Liver (tissue), 9 donors: ENCODE results near the gene C3orf80. TPM values are rescaled to one million over a fixed set of nuclear protein-coding genes. Genes with fewer than 3 reads are reported as not detected.

ENCODE experiments used
- DNase-seq: peaks from one replicate; pipeline ENCODE4 v3.0.0-alpha.2; 2017; ENCODE audit warnings: low spot score
- H3K27ac ChIP-seq, 2 donors: one replicate each; pipeline ENCODE4 v1.7.0; 2013; ENCODE audit warnings: inconsistent platforms in 2 of 2, low read length in 2 of 2, control low read depth in 1 of 2, low read depth in 1 of 2, mild to moderate bottlenecking in 1 of 2
- H3K27me3 ChIP-seq, 4 donors: one replicate each; pipeline versions ENCODE4 v1.6.1 to v1.7.0; 2013; ENCODE audit warnings: low read length in 3 of 4, inconsistent platforms in 1 of 4, mild to moderate bottlenecking in 1 of 4, moderate library complexity in 1 of 4; ENCODE audit not compliant: control insufficient read depth in 4 of 4, insufficient read depth in 4 of 4
- H3K36me3 ChIP-seq, 4 donors: one replicate each; pipeline versions ENCODE4 v1.6.1 to v1.7.0; 2013; ENCODE audit warnings: low read length in 3 of 4, mild to moderate bottlenecking in 3 of 4, low read depth in 1 of 4, moderate library complexity in 1 of 4; ENCODE audit not compliant: control insufficient read depth in 4 of 4, insufficient read depth in 3 of 4
- H3K4me1 ChIP-seq, 4 donors: one replicate each; pipeline versions ENCODE4 v1.6.1 to v1.7.0; 2013; ENCODE audit warnings: low read length in 3 of 4, mild to moderate bottlenecking in 3 of 4, moderate library complexity in 1 of 4; ENCODE audit not compliant: control insufficient read depth in 4 of 4, insufficient read depth in 4 of 4
- H3K4me3 ChIP-seq, 3 donors: one replicate each; pipeline versions ENCODE4 v1.6.1 to v1.7.0; 2013; ENCODE audit warnings: low read length in 3 of 3, control low read depth in 1 of 3, low read depth in 1 of 3, mild to moderate bottlenecking in 1 of 3
- H3K9ac ChIP-seq, 2 donors: one replicate each; pipeline ENCODE4 v1.7.0; 2013; ENCODE audit warnings: low read length in 2 of 2, mild to moderate bottlenecking in 2 of 2, moderate library complexity in 2 of 2, control low read depth in 1 of 2, low read depth in 1 of 2
- H3K9me3 ChIP-seq, 4 donors: one replicate each; pipeline versions ENCODE4 v1.6.1 to v1.7.0; 2013; ENCODE audit warnings: low read length in 3 of 4; ENCODE audit not compliant: control insufficient read depth in 4 of 4
- FOXA1 ChIP-seq: IDR thresholded peaks from 2 replicates; pipeline ENCODE4 v1.6.1; 2016; ENCODE audit warnings: antibody characterized with exemption
- FOXA2 ChIP-seq: IDR thresholded peaks from 2 replicates; pipeline ENCODE4 v1.6.1; 2016; ENCODE audit warnings: antibody characterized with exemption
- GABPA ChIP-seq, 2 donors: IDR thresholded peaks in 1 of 2; conservative IDR thresholded peaks in 1 of 2; 2 replicates each; pipeline ENCODE4 v1.6.1; 2016; ENCODE audit warnings: antibody characterized with exemption in 2 of 2, mild to moderate bottlenecking in 1 of 2, moderate library complexity in 1 of 2
- JUND ChIP-seq, 2 donors: IDR thresholded peaks; 2 replicates each; pipeline ENCODE4 v1.6.1; 2016; ENCODE audit warnings: antibody characterized with exemption in 2 of 2
- NR2F2 ChIP-seq: IDR thresholded peaks from 2 replicates; pipeline ENCODE4 v1.6.1; 2016; ENCODE audit warnings: antibody characterized with exemption
- RAD21 ChIP-seq, 2 donors: IDR thresholded peaks; 2 replicates each; pipeline ENCODE4 v1.6.1; 2016; ENCODE audit warnings: antibody characterized with exemption in 2 of 2, mild to moderate bottlenecking in 2 of 2
- RXRA ChIP-seq, 2 donors: IDR thresholded peaks; 2 replicates each; pipeline ENCODE4 v1.6.1; 2017 to 2018; ENCODE audit warnings: antibody characterized with exemption in 2 of 2, mild to moderate bottlenecking in 1 of 2
- SP1 ChIP-seq: IDR thresholded peaks from 2 replicates; pipeline ENCODE4 v1.6.1; 2018; ENCODE audit warnings: antibody characterized with exemption, mild to moderate bottlenecking
- TAF1 ChIP-seq: conservative IDR thresholded peaks from 2 replicates; pipeline ENCODE4 v1.6.1; 2016; ENCODE audit warnings: antibody characterized with exemption, mild to moderate bottlenecking
- YY1 ChIP-seq: IDR thresholded peaks from 2 replicates; pipeline ENCODE4 v1.6.1; 2016; ENCODE audit warnings: antibody characterized with exemption, mild to moderate bottlenecking
- WGBS: extraction: QIAGEN DNeasy Blood & Tissue Kit; methylation state at CpG from one replicate; pipeline ENCODE4 v1.1.7; 2013; 5-methylcytosine and 5-hydroxymethylcytosine counted together
- polyA plus RNA-seq, 2 donors: library from polyadenylated mRNA; stranded (reverse) in 1 of 2; unstranded in 1 of 2; fragments of 200-250 nt in 1 of 2; fragments of >200 nt in 1 of 2; fragmentation: Nextera tagmentation in 1 of 2; extraction: Ambion mirVana in 1 of 2; gene quantifications; one replicate each; pipeline versions ENCODE4 v1.2.1 to v1.2.3, GENCODE V29; 2013 to 2015
- total RNA-seq, 2 donors: library from RNA; depleted of rRNA; stranded (reverse); fragments of >200 nt; gene quantifications; one replicate each; pipeline ENCODE4 v1.2.3, GENCODE V29; 2014
- TF ChIP-seq, protein P1 (sequence below): IDR thresholded peaks from 2 replicates; pipeline ENCODE4 v1.6.1; 2016; ENCODE audit warnings: antibody characterized with exemption, mild to moderate bottlenecking
- TF ChIP-seq, protein P2 (sequence below): IDR thresholded peaks from 2 replicates; pipeline ENCODE4 v1.6.1; 2016; ENCODE audit warnings: antibody characterized with exemption
- TF ChIP-seq, protein P3 (sequence below): fragments of 150-350 bp; IDR thresholded peaks from 2 replicates; pipeline ENCODE4 v1.5.1; 2017; ENCODE audit warnings: improper control_type of control experiment, low read depth, low read length; ENCODE audit not compliant: missing input control
- TF ChIP-seq, protein P4 (sequence below): IDR thresholded peaks from 2 replicates; pipeline ENCODE4 v1.6.1; 2016; ENCODE audit warnings: antibody characterized with exemption
- TF ChIP-seq, protein P5 (sequence below): IDR thresholded peaks from 2 replicates; pipeline ENCODE4 v1.6.1; 2016; ENCODE audit warnings: antibody characterized with exemption
- donor health status: healthy.
- donor health status: healthy.
- donor health status: healthy.
- donor health status: healthy.
- donor health status: healthy.

C3orf80 gene
- total and polyA plus RNA-seq, 4 donors = 0.46 to 1.4 (median 0.50) TPM

DNA sequence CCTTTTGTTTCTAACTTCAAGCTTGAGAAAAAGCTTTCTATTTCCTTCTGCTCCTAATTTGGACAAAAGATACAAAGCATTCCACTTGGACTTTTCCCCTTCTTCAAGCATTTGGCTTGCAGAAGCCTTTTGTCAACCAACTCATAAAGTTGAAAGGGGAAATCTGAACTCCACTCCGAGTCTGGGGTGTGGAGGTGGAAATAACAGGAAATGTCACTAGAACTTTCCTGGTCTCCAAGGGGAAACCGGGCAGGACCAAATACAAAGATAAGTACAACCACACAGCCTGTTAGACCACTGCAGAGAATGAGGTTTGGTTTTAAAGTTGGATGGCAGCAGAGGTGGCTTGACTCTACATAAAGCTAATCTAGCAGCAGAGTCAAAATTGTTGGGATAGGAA is 4.2 kb upstream of the C3orf80 start:
- DNase-seq = no peak
- no peak overlapping the region for H3K27ac ChIP-seq
- H3K4me3 ChIP-seq = no peak overlapping the region
- H3K9ac ChIP-seq = no peak overlapping the region
- peaks cover 5 to 16% (median 10%) of the 10 kb centered on the region in 4 donors for H3K4me1 ChIP-seq
- H3K9me3 ChIP-seq = no peaks in the 10 kb centered on the region
- no peak for TF ChIP-seq YY1
- no peak for TF ChIP-seq FOXA2
- TF ChIP-seq FOXA1 = no peak
- TF ChIP-seq, protein P1, sequence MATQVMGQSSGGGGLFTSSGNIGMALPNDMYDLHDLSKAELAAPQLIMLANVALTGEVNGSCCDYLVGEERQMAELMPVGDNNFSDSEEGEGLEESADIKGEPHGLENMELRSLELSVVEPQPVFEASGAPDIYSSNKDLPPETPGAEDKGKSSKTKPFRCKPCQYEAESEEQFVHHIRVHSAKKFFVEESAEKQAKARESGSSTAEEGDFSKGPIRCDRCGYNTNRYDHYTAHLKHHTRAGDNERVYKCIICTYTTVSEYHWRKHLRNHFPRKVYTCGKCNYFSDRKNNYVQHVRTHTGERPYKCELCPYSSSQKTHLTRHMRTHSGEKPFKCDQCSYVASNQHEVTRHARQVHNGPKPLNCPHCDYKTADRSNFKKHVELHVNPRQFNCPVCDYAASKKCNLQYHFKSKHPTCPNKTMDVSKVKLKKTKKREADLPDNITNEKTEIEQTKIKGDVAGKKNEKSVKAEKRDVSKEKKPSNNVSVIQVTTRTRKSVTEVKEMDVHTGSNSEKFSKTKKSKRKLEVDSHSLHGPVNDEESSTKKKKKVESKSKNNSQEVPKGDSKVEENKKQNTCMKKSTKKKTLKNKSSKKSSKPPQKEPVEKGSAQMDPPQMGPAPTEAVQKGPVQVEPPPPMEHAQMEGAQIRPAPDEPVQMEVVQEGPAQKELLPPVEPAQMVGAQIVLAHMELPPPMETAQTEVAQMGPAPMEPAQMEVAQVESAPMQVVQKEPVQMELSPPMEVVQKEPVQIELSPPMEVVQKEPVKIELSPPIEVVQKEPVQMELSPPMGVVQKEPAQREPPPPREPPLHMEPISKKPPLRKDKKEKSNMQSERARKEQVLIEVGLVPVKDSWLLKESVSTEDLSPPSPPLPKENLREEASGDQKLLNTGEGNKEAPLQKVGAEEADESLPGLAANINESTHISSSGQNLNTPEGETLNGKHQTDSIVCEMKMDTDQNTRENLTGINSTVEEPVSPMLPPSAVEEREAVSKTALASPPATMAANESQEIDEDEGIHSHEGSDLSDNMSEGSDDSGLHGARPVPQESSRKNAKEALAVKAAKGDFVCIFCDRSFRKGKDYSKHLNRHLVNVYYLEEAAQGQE = no peak
- TF ChIP-seq RXRA (IDR thresholded peaks at IDR 0.05) = no peak
- no peak for TF ChIP-seq SP1
- TF ChIP-seq, protein P2, sequence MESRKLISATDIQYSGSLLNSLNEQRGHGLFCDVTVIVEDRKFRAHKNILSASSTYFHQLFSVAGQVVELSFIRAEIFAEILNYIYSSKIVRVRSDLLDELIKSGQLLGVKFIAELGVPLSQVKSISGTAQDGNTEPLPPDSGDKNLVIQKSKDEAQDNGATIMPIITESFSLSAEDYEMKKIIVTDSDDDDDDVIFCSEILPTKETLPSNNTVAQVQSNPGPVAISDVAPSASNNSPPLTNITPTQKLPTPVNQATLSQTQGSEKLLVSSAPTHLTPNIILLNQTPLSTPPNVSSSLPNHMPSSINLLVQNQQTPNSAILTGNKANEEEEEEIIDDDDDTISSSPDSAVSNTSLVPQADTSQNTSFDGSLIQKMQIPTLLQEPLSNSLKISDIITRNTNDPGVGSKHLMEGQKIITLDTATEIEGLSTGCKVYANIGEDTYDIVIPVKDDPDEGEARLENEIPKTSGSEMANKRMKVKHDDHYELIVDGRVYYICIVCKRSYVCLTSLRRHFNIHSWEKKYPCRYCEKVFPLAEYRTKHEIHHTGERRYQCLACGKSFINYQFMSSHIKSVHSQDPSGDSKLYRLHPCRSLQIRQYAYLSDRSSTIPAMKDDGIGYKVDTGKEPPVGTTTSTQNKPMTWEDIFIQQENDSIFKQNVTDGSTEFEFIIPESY = no peak
- TF ChIP-seq, protein P3, sequence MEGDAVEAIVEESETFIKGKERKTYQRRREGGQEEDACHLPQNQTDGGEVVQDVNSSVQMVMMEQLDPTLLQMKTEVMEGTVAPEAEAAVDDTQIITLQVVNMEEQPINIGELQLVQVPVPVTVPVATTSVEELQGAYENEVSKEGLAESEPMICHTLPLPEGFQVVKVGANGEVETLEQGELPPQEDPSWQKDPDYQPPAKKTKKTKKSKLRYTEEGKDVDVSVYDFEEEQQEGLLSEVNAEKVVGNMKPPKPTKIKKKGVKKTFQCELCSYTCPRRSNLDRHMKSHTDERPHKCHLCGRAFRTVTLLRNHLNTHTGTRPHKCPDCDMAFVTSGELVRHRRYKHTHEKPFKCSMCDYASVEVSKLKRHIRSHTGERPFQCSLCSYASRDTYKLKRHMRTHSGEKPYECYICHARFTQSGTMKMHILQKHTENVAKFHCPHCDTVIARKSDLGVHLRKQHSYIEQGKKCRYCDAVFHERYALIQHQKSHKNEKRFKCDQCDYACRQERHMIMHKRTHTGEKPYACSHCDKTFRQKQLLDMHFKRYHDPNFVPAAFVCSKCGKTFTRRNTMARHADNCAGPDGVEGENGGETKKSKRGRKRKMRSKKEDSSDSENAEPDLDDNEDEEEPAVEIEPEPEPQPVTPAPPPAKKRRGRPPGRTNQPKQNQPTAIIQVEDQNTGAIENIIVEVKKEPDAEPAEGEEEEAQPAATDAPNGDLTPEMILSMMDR = no peak
- TF ChIP-seq NR2F2 = no peak
- TF ChIP-seq GABPA (IDR thresholded peaks at IDR 0.05 in 1 of 2, conservative IDR thresholded peaks at IDR 0.05 in 1 of 2) = no peak
- no peak for TF ChIP-seq TAF1
- no peak for TF ChIP-seq RAD21 (IDR thresholded peaks at IDR 0.05)
- TF ChIP-seq, protein P4, sequence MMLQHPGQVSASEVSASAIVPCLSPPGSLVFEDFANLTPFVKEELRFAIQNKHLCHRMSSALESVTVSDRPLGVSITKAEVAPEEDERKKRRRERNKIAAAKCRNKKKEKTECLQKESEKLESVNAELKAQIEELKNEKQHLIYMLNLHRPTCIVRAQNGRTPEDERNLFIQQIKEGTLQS = no peak
- TF ChIP-seq, protein P5, sequence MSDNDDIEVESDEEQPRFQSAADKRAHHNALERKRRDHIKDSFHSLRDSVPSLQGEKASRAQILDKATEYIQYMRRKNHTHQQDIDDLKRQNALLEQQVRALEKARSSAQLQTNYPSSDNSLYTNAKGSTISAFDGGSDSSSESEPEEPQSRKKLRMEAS = no peak
- no peak for TF ChIP-seq JUND (IDR thresholded peaks at IDR 0.05)
- H3K36me3 ChIP-seq = no peaks in the 10 kb centered on the region
- peaks cover 0 to 4% (median 0%) of the 10 kb centered on the region in 4 donors for H3K27me3 ChIP-seq
- WGBS = 52% methylated on average over 2 of the region's 2 CpGs

DNA sequence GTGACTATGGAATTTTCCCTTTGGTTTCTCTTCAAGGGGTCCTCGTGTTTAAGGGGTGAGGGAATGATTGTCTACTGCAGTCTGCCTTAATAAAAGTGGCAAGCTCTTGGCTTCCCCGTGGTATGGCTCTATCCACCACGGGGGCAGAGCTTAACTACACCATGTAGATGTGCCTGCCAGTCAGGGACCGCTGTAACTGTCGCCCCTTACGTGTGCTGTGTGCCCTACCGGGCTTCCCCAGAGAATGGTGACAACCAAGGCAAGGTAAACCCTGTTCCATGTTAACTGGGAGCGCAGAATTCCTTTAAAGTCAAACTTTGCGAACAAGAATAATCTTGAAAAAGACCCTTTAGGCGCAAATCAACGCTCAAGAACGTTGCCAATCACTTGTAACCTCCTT is 966 bp upstream of the C3orf80 start:
- peaks cover 0 to 12% (median 1%) of the 10 kb centered on the region in 4 donors for H3K27me3 ChIP-seq
- WGBS = 22% methylated on average over 12 of the region's 12 CpGs
- no peak for TF ChIP-seq JUND (IDR thresholded peaks at IDR 0.05)
- TF ChIP-seq RAD21 (IDR thresholded peaks at IDR 0.05) = no peak
- TF ChIP-seq, protein P4 = no peak
- no peak for TF ChIP-seq TAF1
- no peak for TF ChIP-seq FOXA2
- H3K27ac ChIP-seq = no peak overlapping the region
- no peaks in the 10 kb centered on the region for H3K9me3 ChIP-seq
- H3K4me3 ChIP-seq = no peak overlapping the region
- no peak for DNase-seq
- no peaks in the 10 kb centered on the region for H3K36me3 ChIP-seq
- H3K9ac ChIP-seq = no peak overlapping the region
- H3K4me1 ChIP-seq = peaks cover 13 to 23% (median 17%) of the 10 kb centered on the region in 4 donors
